Astrocyte of the cerebellum (primary cell): ENCODE measurements around the gene COMP.
"Not testable (repeated sequence)": the region's sequence is repeated elsewhere in the genome, so short reads cannot be mapped to it uniquely, and the experiment has no call there.

Experiments
- DNase-seq: peaks from one replicate; pipeline ENCODE4 v3.0.0-alpha.2; 2011; ENCODE audit warnings: low read depth
- H3K4me3 ChIP-seq: 2 replicates; pipeline ENCODE4 v1.5.1; 2011; ENCODE audit warnings: mild to moderate bottlenecking, low read depth, low read length, moderate library complexity
- in situ Hi-C: cut with HindIII; loops from 2 replicates; pipeline ENCODE4 v1.10.0; 2017; ENCODE audit warnings: low sequenced_read_pairs
- TF ChIP-seq, protein P1 (sequence below): IDR thresholded peaks from 2 replicates; pipeline ENCODE4 v1.5.1; 2012; ENCODE audit warnings: low read length, low read depth, moderate library complexity, mild to moderate bottlenecking; ENCODE audit errors: missing control alignments

COMP gene

DNA sequence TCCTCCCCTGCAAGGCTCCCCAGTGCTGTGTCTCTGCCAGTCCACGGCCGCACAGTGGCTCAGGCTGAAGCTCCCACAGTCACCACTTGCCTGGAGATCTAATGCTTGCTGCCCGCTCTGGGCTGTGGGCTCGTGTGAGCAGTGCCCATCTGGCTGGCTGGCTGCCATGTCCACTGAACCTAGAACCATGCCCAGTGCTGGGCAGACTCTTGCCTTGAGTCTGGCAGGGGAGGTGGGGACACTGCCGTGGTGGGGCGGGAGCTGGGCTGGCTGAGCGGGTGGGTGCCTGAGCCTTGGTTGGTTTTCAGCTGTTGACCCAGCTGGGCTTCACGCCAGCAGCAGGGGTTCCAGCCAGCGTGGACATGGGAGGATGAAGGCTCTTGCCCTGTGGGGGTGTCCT lies 55.4 kb downstream of the COMP start:
- TF ChIP-seq, protein P1, sequence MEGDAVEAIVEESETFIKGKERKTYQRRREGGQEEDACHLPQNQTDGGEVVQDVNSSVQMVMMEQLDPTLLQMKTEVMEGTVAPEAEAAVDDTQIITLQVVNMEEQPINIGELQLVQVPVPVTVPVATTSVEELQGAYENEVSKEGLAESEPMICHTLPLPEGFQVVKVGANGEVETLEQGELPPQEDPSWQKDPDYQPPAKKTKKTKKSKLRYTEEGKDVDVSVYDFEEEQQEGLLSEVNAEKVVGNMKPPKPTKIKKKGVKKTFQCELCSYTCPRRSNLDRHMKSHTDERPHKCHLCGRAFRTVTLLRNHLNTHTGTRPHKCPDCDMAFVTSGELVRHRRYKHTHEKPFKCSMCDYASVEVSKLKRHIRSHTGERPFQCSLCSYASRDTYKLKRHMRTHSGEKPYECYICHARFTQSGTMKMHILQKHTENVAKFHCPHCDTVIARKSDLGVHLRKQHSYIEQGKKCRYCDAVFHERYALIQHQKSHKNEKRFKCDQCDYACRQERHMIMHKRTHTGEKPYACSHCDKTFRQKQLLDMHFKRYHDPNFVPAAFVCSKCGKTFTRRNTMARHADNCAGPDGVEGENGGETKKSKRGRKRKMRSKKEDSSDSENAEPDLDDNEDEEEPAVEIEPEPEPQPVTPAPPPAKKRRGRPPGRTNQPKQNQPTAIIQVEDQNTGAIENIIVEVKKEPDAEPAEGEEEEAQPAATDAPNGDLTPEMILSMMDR, result no peak
- H3K4me3 ChIP-seq, result no peak overlapping the region
- no peak for DNase-seq
- in situ Hi-C loops, result no loop called here

DNA sequence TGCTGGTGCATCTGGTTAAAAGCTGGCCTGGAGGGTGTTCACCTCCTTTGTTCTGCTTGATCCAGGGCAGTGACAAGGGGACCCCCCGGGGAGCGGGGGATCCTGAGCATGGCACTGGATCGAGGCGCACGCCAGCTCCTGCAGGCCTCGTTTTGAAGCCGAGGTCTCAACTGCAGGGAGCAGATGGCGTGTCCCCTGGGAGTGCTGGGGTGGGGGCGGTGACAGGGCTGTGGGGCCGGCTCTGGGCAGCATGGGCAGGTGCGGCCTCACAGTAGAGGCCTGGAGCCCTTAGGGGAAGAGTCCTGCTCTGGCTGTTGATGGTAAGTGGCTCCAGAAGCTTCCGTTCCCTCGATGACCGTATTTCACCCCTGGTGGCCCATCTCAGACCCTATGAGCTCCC lies 55.8 kb downstream of the COMP start:
- DNase-seq, result no peak
- TF ChIP-seq, protein P1, result no peak
- in situ Hi-C loops, result no loop called here
- no peak overlapping the region for H3K4me3 ChIP-seq

DNA sequence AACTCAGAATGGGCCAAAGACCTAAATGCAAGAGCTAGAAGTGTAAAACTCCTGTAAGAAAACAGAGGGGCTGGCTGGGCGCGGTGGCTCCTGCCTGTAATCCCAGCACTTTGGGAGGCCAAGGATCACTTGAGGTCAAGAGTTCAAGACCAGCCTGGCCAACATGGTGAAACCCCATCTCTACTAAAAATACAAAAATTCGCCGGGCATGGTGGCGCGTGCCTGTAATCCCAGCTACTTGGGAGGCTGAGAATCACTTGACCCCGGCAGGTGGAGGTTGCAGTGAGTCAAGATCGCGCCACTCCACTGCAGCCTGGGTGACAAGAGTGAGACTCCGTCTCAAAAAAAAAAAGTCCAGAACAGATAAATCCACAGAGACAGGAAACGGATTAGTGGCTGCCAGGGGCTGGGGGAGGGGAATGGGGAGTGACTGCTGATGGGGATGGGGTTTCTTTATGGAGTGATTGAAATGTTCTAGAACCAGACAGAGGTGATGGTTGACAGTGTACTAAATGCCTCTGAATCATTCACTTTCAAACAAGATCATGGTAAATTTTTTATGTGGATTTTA lies 57.3 kb downstream of the COMP start:
- in situ Hi-C loops, H3K4me3 ChIP-seq, DNase-seq: not testable (repeated sequence)

DNA sequence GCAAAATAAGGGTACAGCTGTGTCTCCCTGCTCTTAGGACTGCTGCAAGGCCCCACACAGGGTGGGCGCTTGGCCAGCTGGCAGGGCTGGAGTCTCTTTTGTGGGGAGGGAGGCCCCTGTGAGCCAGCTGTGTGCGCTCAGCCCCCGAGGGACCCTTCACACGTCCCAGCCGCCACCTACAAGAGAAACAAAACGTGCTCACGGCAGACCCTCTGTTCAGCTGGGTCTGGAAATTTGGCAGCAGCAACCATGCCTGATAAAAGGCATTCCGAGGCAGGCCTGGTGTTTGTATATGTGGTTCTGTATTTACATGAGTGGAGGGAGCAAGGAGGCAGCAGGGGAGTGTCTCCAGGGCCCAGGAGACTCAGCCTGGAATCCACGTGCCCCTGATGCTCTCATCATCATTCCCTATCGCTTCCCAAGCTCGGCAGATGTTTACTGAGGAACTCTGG lies 57.9 kb downstream of the COMP start:
- H3K4me3 ChIP-seq, result no peak overlapping the region
- TF ChIP-seq, protein P1, result no peak
- in situ Hi-C loops, result no loop called here
- peak; percentile 34 for DNase-seq
